ENCODE results near the gene COL23A1. TPM values are rescaled to one million over a fixed set of nuclear protein-coding genes. Genes with fewer than 3 reads are reported as not detected.

The COL23A1 gene
- total and polyA plus RNA-seq, 2 of the 13 experiments (the other 11 are each of a cell fraction or from before 2014, with no cell fraction given): not detected

DNA sequence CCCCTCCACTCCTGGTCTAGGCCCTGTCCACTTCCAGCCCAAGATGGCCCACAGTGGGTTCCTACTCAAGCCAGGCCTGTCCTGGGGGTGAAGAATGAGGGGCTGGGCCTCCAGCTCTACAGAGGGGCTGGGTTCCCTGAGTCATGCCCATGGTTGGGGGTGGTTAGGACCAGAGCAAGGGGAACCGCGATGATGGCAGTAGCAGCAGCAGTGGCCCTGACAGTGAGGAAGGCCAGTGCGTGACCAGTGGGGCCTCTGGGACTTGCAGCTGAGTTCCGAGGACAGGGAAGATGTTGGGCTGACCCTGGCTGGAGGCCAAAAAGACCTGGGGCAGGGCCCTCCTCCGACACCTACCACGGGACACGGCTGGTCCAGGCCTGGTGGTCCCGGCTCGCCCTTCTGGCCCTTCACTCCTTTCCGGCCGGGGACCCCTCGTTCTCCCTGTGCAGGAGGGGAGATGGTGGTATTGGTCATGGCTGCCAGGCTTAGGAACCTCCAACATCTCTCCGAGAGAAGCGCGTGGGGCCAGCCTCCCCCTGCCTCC lies 348.4 kb downstream of the COL23A1 start:
- in situ Hi-C loops (cut with HindIII; ENCODE audit: extremely low pct_ligation_motif_present, low pct_unique_long_range_greater_than_20kb): no loop called here
- DNase-seq (ENCODE audit: low spot score) (no peak), ATAC-seq (no peak), FAIRE-seq (no peak)
- Histone ChIP-seq H2AFZ (ENCODE audit: low read length) (no peak overlapping the region), H3K27ac (ENCODE audit: extremely low read length, insufficient read depth, low read length) (no peak overlapping the region), H3K4me2 (ENCODE audit: low read depth, low read length) (no peak overlapping the region), H3K27me3 (ENCODE audit: control insufficient read depth in 1 of 2, insufficient read depth in 2 of 2, low read length in 2 of 2) (peaks cover 0 to 7% of the 10 kb centered on the region in 2 experiments; a peak in 3 of 5 replicates), H3K79me2 (ENCODE audit: insufficient read depth, low read length) (no peaks in the 10 kb centered on the region), H3K4me3 (replicated peaks in 1 of 3; ENCODE audit: insufficient read depth in 1 of 3, low read depth in 2 of 3, low read length in 3 of 3) (no peak overlapping the region), H3K4me1 (ENCODE audit: insufficient read depth, low read length) (peaks cover 27% of the 10 kb centered on the region), H4K20me1 (ENCODE audit: insufficient read depth, low read length) (no peaks in the 10 kb centered on the region), H3K9ac (ENCODE audit: insufficient read depth, low read depth, low read length) (no peak overlapping the region), H3K36me3 (replicated peaks in 1 of 2; ENCODE audit: control insufficient read depth in 1 of 2, insufficient read depth in 2 of 2, low read length in 2 of 2) (no peaks in the 10 kb centered on the region), H3K9me3 (ENCODE audit: low read length) (no peaks in the 10 kb centered on the region)
- no TSS peak for BruUV-seq (replicated peaks)
- ChIA-PET POLR2A (no interaction called here), CTCF (ENCODE audit: low intra/inter-chr PET ratio, low total read pairs) (no interaction called here)
- WGBS (ENCODE audit: low lambda C conversion rate): 66% methylated on average over 10 of the region's 15 CpGs
- intact Hi-C loops (cut with micrococcal nuclease; ENCODE audit: unreplicated experiment): no loop called here
- TF ChIP-seq, protein P1, sequence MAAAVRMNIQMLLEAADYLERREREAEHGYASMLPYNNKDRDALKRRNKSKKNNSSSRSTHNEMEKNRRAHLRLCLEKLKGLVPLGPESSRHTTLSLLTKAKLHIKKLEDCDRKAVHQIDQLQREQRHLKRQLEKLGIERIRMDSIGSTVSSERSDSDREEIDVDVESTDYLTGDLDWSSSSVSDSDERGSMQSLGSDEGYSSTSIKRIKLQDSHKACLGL (CRISPR knock-in tag; IDR thresholded peaks at IDR 0.05): no peak
- TF ChIP-seq ZSCAN30 (CRISPR knock-in tag; IDR thresholded peaks at IDR 0.05) (no peak), ISX (CRISPR knock-in tag; conservative IDR thresholded peaks at IDR 0.05) (no peak), ZMYM3 (CRISPR knock-in tag; IDR thresholded peaks at IDR 0.05) (no peak), KAT7 (CRISPR knock-in tag; IDR thresholded peaks at IDR 0.05; ENCODE audit: borderline replicate concordance) (no peak), TARDBP (CRISPR knock-in tag; IDR thresholded peaks at IDR 0.05) (no peak), ZNF446 (CRISPR knock-in tag; IDR thresholded peaks at IDR 0.05) (no peak), KLF15 (CRISPR knock-in tag; IDR thresholded peaks at IDR 0.05; ENCODE audit: borderline replicate concordance) (no peak), ZNF383 (CRISPR knock-in tag; IDR thresholded peaks at IDR 0.05; ENCODE audit: borderline replicate concordance) (no peak), HHEX (CRISPR knock-in tag; IDR thresholded peaks at IDR 0.05) (no peak), SIX4 (CRISPR knock-in tag; IDR thresholded peaks at IDR 0.05) (no peak)
- TF ChIP-seq, protein P2, sequence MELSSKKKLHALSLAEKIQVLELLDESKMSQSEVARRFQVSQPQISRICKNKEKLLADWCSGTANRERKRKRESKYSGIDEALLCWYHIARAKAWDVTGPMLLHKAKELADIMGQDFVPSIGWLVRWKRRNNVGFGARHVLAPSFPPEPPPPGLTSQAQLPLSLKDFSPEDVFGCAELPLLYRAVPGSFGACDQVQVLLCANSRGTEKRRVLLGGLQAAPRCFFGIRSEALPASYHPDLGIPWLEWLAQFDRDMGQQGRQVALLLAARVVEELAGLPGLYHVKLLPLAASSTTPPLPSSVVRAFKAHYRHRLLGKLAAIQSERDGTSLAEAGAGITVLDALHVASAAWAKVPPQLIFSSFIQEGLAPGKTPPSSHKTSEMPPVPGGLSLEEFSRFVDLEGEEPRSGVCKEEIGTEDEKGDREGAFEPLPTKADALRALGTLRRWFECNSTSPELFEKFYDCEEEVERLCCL (CRISPR knock-in tag; IDR thresholded peaks at IDR 0.05; ENCODE audit: borderline replicate concordance): no peak
- TF ChIP-seq, protein P3, sequence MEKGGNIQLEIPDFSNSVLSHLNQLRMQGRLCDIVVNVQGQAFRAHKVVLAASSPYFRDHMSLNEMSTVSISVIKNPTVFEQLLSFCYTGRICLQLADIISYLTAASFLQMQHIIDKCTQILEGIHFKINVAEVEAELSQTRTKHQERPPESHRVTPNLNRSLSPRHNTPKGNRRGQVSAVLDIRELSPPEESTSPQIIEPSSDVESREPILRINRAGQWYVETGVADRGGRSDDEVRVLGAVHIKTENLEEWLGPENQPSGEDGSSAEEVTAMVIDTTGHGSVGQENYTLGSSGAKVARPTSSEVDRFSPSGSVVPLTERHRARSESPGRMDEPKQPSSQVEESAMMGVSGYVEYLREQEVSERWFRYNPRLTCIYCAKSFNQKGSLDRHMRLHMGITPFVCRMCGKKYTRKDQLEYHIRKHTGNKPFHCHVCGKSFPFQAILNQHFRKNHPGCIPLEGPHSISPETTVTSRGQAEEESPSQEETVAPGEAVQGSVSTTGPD (CRISPR knock-in tag; IDR thresholded peaks at IDR 0.05): no peak
- TF ChIP-seq, protein P4, sequence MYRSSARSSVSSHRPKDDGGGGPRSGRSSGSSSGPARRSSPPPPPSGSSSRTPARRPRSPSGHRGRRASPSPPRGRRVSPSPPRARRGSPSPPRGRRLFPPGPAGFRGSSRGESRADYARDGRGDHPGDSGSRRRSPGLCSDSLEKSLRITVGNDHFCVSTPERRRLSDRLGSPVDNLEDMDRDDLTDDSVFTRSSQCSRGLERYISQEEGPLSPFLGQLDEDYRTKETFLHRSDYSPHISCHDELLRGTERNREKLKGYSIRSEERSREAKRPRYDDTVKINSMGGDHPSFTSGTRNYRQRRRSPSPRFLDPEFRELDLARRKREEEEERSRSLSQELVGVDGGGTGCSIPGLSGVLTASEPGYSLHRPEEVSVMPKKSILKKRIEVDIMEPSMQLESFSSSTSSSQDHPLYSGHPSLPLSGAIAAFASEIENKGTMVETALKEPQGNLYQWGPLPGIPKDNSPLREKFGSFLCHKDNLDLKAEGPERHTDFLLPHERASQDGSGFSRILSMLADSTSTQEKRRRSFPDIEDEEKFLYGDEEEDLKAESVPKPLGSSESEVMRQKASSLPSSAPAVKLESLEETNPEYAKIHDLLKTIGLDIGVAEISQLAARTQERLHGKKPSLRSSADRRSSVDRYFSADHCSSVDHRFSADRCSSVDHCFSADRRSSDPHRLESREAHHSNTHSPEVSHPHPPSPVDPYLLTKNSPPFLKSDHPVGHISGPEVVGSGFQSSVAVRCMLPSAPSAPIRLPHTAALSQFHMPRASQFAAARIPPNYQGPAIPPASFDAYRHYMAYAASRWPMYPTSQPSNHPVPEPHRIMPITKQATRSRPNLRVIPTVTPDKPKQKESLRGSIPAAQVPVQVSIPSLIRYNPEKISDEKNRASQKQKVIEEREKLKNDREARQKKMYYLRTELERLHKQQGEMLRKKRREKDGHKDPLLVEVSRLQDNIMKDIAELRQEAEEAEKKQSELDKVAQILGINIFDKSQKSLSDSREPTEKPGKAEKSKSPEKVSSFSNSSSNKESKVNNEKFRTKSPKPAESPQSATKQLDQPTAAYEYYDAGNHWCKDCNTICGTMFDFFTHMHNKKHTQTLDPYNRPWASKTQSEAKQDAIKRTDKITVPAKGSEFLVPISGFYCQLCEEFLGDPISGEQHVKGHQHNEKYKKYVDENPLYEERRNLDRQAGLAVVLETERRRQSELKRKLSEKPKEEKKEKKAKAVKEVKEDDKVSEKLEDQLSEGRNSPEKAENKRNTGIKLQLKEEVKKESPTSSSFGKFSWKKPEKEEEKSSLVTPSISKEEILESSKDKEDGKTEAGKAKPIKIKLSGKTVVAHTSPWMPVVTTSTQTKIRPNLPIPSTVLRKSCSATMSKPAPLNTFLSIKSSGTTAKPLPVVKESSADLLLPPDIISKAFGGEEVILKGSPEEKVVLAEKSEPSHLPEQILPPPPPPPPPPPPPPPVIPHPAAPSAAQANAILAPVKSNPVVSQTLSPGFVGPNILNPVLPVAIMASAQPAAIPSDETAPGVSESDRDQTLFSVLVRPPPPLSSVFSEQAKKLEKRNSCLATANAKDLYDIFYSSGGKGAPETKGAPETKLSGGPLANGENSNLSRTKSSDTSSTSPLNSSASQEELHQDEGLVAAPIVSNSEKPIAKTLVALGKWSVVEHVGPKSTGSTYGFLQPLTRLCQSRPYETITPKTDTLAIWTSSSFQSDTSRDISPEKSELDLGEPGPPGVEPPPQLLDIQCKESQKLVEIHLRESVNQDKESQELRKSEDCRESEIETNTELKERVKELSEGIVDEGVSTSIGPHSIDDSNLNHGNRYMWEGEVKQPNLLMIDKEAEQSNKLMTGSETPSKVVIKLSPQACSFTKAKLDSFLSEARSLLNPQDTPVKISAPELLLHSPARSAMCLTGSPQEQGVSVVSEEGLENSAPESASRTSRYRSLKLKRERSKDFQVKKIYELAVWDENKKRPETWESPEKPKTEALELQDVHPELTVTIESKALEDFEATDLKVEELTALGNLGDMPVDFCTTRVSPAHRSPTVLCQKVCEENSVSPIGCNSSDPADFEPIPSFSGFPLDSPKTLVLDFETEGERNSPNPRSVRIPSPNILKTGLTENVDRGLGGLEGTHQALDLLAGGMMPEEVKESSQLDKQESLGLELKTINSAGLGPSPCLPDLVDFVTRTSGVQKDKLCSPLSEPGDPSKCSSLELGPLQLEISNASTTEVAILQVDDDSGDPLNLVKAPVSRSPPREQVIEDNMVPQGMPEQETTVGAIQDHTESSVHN (CRISPR knock-in tag; IDR thresholded peaks at IDR 0.05): no peak
